Breast epithelium (tissue), 3 donors: ENCODE results near the gene SHMT1.

Source experiments
- POLR2A ChIP-seq: fragments of 450-650 bp; IDR thresholded peaks from one replicate; pipeline ENCODE4 v1.6.1; 2016; ENCODE audit warnings: antibody characterized with exemption, mild to moderate bottlenecking, moderate library complexity
- TF ChIP-seq, protein P1 (sequence below), 3 donors: fragments of 450-650 bp; IDR thresholded peaks; one replicate each; pipeline ENCODE4 v1.5.1; 2016 to 2017; ENCODE audit warnings: antibody characterized with exemption in 3 of 3, mild to moderate bottlenecking in 3 of 3, moderate library complexity in 3 of 3

GRCh38 chr17:18368946-18369345, 5.6 kb upstream of the SHMT1 start:
- TF ChIP-seq, protein P1, sequence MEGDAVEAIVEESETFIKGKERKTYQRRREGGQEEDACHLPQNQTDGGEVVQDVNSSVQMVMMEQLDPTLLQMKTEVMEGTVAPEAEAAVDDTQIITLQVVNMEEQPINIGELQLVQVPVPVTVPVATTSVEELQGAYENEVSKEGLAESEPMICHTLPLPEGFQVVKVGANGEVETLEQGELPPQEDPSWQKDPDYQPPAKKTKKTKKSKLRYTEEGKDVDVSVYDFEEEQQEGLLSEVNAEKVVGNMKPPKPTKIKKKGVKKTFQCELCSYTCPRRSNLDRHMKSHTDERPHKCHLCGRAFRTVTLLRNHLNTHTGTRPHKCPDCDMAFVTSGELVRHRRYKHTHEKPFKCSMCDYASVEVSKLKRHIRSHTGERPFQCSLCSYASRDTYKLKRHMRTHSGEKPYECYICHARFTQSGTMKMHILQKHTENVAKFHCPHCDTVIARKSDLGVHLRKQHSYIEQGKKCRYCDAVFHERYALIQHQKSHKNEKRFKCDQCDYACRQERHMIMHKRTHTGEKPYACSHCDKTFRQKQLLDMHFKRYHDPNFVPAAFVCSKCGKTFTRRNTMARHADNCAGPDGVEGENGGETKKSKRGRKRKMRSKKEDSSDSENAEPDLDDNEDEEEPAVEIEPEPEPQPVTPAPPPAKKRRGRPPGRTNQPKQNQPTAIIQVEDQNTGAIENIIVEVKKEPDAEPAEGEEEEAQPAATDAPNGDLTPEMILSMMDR (IDR thresholded peaks at IDR 0.05): no peak
- no peak for TF ChIP-seq POLR2A
